IPS DF 6.9 (cell line): Measurements from ENCODE around the gene CDK3.

Source experiments
- DNase-seq: peaks from one replicate; pipeline ENCODE4 v3.0.0-alpha.2; 2013; ENCODE audit warnings: low read depth, low spot score
- H3K27ac ChIP-seq: one replicate; pipeline ENCODE4 v1.5.1; 2013; ENCODE audit warnings: low read length, control low read depth
- H3K27me3 ChIP-seq: 2 replicates; pipeline ENCODE4 v1.6.1; 2013; ENCODE audit warnings: mild to moderate bottlenecking, low read length; ENCODE audit not compliant: control insufficient read depth, insufficient read depth
- H3K36me3 ChIP-seq: 2 replicates; pipeline ENCODE4 v1.6.1; 2013; ENCODE audit warnings: low read length; ENCODE audit not compliant: control insufficient read depth, insufficient read depth
- H3K4me1 ChIP-seq: 2 replicates; pipeline ENCODE4 v1.6.1; 2013; ENCODE audit warnings: low read length; ENCODE audit not compliant: control insufficient read depth, insufficient read depth
- H3K4me3 ChIP-seq: 2 replicates; pipeline ENCODE4 v1.5.1; 2013; ENCODE audit warnings: mild to moderate bottlenecking, low read length
- H3K9me3 ChIP-seq: 2 replicates; pipeline ENCODE4 v1.6.1; 2013; ENCODE audit warnings: low read length, inconsistent platforms; ENCODE audit not compliant: control insufficient read depth, insufficient read depth
- WGBS: extraction: QIAGEN DNeasy Blood & Tissue Kit; methylation state at CpG from one replicate; pipeline ENCODE4 v1.1.7; 2013; ENCODE audit warnings: mixed read lengths, missing lambda C conversion rate; ENCODE audit not compliant: insufficient read length, insufficient coverage; 5-methylcytosine and 5-hydroxymethylcytosine counted together

CDK3 gene

DNA sequence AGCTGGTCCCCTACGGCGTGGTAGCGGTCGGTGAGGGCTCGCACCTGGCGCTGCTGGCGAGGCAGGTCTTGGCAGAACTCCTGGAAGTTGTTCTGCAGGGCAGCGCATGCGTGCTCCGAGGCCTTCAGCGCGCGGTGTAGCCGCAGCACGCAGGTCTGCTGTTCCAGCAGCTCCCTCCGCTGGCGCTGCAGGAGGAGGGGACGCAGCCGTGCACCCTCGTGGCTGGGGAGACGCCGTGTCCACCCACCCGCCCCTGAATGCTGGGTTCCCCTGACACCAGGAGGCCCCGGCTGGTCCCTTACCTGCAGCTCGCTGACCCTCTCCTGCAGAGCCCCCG lies 14.2 kb downstream of the CDK3 start:
- Histone ChIP-seq H3K4me1 (no peaks in the 10 kb centered on the region; the same call in 1 of the 2 replicates), H3K36me3 (no peaks in the 10 kb centered on the region; the same call in 1 of the 2 replicates), H3K9me3 (no peaks in the 10 kb centered on the region), H3K27ac (no peak overlapping the region), H3K4me3 (no peak overlapping the region), H3K27me3 (no peaks in the 10 kb centered on the region)
- no CpG with 5 or more reads among the region's 26 CpGs for WGBS
- DNase-seq = no peak

DNA sequence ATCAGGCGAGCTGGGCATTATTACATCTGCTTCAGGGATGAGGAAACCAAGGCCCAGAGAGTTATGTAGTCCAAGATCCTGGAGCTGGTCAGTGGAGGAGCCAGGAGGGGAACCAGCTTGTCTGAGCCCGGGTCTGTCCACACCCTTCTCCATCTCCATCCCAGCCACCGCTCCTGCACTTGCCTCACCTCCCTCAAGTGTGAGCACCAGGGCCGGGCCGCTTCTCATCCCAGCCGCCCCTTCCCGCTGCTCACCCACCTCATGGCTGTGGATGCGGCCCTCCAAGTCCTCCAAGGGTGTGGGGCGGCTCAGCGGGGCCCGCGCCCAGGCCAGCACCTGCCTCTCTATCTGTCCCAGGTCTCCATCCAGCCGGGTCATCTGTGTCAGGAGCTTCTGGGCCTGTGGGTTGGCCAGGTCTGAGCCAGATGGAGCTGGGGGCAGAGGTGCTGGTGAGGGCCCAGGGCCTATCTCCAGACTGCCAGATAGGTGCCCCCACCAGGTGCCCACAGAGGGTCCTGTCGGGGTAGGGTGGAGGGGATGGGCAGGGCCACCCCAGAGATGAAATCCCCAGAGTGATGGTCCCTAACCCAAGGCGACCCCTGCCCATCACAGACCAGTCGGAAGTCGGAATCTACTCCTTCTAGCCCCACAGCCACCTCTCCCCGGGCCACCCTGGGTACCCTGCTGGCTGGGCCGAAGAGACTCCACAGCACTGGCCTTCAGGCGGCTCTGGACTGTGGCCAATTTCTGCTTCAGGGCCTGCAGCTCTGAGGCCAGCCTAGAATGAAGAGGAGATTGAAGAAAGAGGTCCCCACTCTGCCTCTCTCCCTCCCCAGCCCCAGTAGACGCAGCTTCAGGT lies 17.1 kb downstream of the CDK3 start:
- H3K36me3 ChIP-seq = no peaks in the 10 kb centered on the region
- no peaks in the 10 kb centered on the region for H3K27me3 ChIP-seq
- DNase-seq = no peak
- no peaks in the 10 kb centered on the region; the same call in 1 of the 2 replicates for H3K4me1 ChIP-seq
- no peak overlapping the region for H3K4me3 ChIP-seq
- no peak overlapping the region for H3K27ac ChIP-seq
- no peaks in the 10 kb centered on the region for H3K9me3 ChIP-seq
- WGBS = no CpG with 5 or more reads among the region's 21 CpGs

DNA sequence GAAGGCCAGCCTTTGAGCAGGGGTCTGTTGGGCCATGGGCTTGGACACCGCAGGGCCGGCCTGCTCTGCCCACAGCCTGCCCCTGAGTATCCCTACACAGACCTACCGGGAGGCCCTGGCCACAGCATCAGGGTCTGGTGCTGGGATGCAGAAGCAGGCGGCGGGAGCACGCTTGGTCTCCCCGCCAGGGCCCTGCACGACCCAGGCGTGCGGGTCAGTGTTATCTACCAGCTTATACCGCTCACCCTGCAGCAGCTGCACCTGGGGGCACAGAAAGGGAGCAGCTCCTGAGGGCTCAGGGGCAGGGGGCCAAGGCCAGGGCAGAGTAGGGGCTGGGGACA lies 17.7 kb downstream of the CDK3 start:
- H3K4me1 ChIP-seq = no peaks in the 10 kb centered on the region; the same call in 1 of the 2 replicates
- H3K4me3 ChIP-seq = no peak overlapping the region
- no peak for DNase-seq
- no peak overlapping the region for H3K27ac ChIP-seq
- no peaks in the 10 kb centered on the region for H3K27me3 ChIP-seq
- H3K36me3 ChIP-seq = no peaks in the 10 kb centered on the region
- WGBS = no CpG with 5 or more reads among the region's 11 CpGs
- H3K9me3 ChIP-seq = no peaks in the 10 kb centered on the region

DNA sequence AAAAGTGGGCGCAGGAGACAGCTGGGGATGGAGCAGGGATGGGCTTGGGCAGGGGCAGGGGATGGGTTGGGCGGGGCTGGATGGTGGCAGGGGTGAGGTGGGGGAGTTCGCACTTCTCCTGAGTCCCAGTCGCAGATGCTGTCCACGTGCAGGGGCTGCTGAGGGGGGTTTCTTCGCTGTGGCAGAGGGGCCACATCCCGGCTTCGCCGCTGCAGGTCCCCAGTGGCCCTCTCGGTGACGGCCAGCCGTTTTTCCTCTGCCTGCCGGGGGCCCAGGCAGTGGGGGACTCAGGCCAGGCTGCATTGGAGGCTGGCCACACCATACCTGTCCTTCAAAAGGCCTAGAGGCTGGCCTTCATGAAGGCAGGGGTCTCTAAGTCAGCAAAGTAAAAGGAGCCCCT lies 18.1 kb downstream of the CDK3 start:
- Histone ChIP-seq H3K4me1 (no peaks in the 10 kb centered on the region; the same call in 1 of the 2 replicates), H3K9me3 (no peaks in the 10 kb centered on the region), H3K27me3 (no peaks in the 10 kb centered on the region), H3K36me3 (no peaks in the 10 kb centered on the region), H3K27ac (no peak overlapping the region), H3K4me3 (no peak overlapping the region)
- DNase-seq = no peak
- WGBS = no CpG with 5 or more reads among the region's 13 CpGs

DNA sequence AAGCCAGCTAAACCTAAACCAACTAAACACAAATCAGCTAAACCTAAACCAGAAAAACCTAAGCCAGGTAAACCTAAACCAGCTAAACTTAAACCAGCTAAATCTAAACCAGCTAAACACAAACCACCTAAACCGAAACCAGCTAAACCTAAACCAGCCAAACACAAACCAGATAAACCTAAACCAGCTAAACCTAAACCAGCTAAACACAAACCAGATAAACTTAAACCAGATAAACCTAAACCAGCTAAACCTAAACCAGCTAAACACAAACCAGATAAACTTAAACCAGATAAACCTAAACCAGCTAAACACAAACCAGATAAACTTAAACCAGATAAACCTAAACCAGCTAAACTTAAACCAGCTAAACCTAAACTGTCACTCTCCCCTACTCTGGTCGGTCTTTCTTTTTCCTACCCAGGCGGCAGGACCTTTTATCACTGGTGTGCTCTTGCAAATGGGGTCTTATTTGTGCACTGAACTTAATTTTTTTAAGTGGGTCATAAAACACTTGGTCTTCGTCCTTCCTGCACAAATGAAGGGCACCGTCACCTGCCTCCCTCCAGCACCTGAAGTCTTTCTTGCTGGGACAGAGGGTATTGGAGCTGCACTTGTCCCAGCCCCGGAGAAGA lies 19.3 kb downstream of the CDK3 start:
- no peaks in the 10 kb centered on the region for H3K9me3 ChIP-seq
- no peaks in the 10 kb centered on the region for H3K4me1 ChIP-seq
- H3K4me3 ChIP-seq = no peak overlapping the region
- no peak overlapping the region for H3K27ac ChIP-seq
- no peak for DNase-seq
- H3K36me3 ChIP-seq = no peaks in the 10 kb centered on the region
- no peaks in the 10 kb centered on the region for H3K27me3 ChIP-seq
- WGBS = 100% methylated on average over 1 of the region's 6 CpGs

DNA sequence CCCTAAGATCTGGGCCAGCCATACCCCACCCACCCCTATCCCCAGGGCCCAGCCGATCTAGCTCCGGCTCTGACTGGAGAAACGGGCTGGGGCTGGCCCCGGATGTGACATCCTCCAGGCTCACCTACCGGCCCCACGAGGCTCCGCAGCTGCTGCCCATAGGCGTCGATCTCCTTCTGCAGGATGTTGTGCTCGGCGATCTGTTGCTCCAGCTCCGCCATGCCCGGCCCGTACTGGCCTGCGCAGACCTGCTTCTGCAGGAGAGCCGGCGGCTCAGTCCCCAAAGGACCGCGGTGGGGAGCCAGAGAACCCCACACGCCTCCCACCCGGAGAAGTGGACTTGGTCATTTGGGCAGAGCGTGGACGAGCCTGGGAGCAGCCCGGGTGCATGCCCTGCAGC lies 21.6 kb downstream of the CDK3 start:
- H3K9me3 ChIP-seq = no peaks in the 10 kb centered on the region
- no peak for DNase-seq

DNA sequence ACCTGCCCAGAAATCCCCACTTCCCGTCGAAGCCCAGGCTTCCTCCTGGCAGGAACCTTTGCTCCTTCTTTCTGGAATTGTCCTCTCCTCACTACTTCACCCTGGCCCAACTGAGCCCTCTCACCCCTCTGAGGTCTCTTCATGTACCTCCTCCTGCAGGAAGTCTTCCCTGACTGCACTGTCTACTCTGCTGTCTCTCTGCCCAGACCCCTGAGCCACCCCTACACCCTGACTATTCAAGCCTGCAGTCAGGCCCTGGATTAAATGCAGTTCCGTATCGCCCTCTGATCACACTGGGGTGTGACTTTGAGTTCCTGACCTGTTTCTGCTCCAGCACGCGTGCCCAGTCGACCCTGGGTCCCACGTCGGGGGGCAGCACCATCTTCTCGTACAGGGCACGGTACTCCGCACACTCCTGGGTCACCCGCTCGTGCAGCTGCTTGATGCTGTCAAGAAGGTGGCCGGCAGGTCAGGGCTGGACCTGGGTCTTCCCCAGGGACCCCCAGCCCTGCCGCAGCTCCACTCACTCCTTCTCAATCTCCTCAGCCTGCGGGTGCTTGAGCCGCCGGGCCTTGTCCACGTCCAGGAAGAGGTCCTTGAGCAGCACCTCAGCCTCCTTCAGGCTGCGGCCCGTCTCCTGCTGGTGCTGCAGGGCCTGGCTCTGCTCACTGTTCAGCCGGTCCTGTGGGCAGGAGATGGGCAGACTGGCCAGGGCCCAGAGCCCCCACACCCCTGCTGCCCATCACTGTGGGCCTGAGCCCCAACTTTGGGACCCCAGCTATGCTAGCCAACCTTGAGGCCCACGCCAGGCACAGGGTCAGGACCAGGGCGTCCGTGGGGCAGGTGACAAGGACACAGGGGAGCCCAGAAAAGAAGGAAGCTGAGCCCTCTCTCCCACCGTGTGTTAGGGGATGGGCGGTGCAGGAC lies 22.6 kb downstream of the CDK3 start:
- no CpG with 5 or more reads among the region's 28 CpGs for WGBS
- H3K9me3 ChIP-seq = no peaks in the 10 kb centered on the region
- H3K4me1 ChIP-seq = no peaks in the 10 kb centered on the region

More for the DNA sequence above, 21.6 kb downstream of the CDK3 start:
- no peaks in the 10 kb centered on the region for H3K4me1 ChIP-seq
- H3K36me3 ChIP-seq = no peaks in the 10 kb centered on the region
- WGBS = no CpG with 5 or more reads among the region's 24 CpGs
- H3K27me3 ChIP-seq = no peaks in the 10 kb centered on the region
- H3K4me3 ChIP-seq = no peak overlapping the region
- no peak overlapping the region for H3K27ac ChIP-seq

DNA sequence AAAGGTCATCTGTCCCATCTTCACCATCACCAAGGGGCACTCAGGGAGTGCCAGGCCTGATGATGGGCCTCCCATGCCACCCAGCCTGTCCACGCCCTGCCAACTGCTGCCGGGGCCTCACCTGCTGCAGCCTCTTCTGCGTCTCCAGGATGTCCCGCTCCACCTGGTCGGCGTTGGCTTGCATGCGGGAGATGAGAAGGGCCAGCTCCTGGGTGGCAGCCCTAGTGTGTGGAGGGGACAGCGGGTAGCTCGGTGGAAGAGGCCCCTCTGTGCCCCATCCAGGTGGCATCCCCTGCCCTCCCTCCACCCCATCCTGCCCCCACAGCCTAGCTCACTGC lies 23.2 kb downstream of the CDK3 start:
- no peak overlapping the region for H3K4me3 ChIP-seq
- H3K27me3 ChIP-seq = no peaks in the 10 kb centered on the region
- H3K9me3 ChIP-seq = no peaks in the 10 kb centered on the region
- no CpG with 5 or more reads among the region's 9 CpGs for WGBS
- no peak overlapping the region for H3K27ac ChIP-seq
- no peaks in the 10 kb centered on the region for H3K36me3 ChIP-seq
- H3K4me1 ChIP-seq = 0 out of 2 replicates have a peak, but pooled peaks cover 1% of the 10 kb centered on the region
- DNase-seq = no peak

More for the DNA sequence above, 22.6 kb downstream of the CDK3 start:
- no peak overlapping the region for H3K4me3 ChIP-seq
- DNase-seq = no peak
- H3K27me3 ChIP-seq = no peaks in the 10 kb centered on the region
- no peaks in the 10 kb centered on the region for H3K36me3 ChIP-seq
- H3K27ac ChIP-seq = no peak overlapping the region

DNA sequence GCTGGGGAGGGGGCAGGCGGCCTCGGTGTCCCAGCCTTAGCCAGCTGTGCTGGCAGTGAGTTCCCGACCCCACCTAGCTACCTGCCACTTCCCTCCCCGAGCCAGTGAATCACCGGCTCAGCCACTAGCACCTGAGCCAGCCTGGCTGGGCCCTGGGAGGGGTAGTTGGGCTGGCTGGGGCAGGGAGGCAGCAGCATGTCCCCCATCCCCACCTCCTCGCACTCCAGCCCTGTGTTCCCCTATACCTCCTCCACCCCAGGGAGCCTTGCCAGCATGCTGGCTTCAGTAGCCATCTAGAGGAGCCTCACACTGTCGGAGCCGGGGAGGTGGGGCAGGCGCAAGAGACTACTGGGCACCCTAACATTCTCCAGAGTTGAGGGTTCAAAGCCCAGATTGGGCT lies 23.7 kb downstream of the CDK3 start:
- no peaks in the 10 kb centered on the region for H3K27me3 ChIP-seq
- DNase-seq = no peak
- no CpG with 5 or more reads among the region's 9 CpGs for WGBS
- H3K4me1 ChIP-seq = 0 out of 2 replicates have a peak, but pooled peaks cover 1% of the 10 kb centered on the region
- no peaks in the 10 kb centered on the region for H3K9me3 ChIP-seq
- no peaks in the 10 kb centered on the region for H3K36me3 ChIP-seq
- H3K4me3 ChIP-seq = no peak overlapping the region; the same call in 1 of the 2 replicates
- H3K27ac ChIP-seq = no peak overlapping the region

DNA sequence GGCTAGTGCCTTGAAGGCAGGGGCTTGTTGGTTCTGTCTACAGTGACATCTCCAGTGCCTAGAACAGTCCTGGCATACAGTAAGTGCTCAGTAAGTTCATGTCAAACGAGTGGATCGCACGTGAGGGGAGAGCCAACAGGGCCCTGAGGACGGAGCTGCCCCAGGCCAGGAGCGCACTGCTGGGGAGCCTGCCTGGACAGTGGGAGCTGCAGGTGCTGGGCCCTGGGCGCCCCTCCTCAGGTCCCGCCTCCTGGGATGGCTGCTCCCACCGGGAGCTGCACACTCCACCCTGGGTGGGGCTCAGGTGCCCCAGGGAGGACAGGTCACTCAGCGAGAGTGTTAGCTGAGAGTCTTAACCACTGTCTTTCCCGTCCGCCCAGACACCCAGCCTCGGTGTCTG lies 24.6 kb downstream of the CDK3 start:
- no peaks in the 10 kb centered on the region for H3K9me3 ChIP-seq
- H3K36me3 ChIP-seq = no peaks in the 10 kb centered on the region
- H3K27ac ChIP-seq = no peak overlapping the region
- H3K4me1 ChIP-seq = 0 out of 2 replicates have a peak, but pooled peaks cover 1% of the 10 kb centered on the region
- no peak overlapping the region for H3K4me3 ChIP-seq
- DNase-seq = no peak
- no CpG with 5 or more reads among the region's 12 CpGs for WGBS
- no peaks in the 10 kb centered on the region for H3K27me3 ChIP-seq
